ENCODE results near the gene UMPS.
"Not testable (repeated sequence)": the region's sequence is repeated elsewhere in the genome, so short reads cannot be mapped to it uniquely, and the experiment has no call there.

- TF ChIP-seq BHLHE40 (IDR thresholded peaks at IDR 0.05; ENCODE audit: borderline replicate concordance); PKNOX1 (IDR thresholded peaks at IDR 0.05); L3MBTL2 (conservative IDR thresholded peaks at IDR 0.05); FOXA1 (IDR thresholded peaks at IDR 0.05); FOXK2 (IDR thresholded peaks at IDR 0.05); SP1 (IDR thresholded peaks at IDR 0.05); ELF4 (IDR thresholded peaks at IDR 0.05); SUZ12 (IDR thresholded peaks at IDR 0.05); FOXM1 (IDR thresholded peaks at IDR 0.05; ENCODE audit: borderline replicate concordance); CTBP1 (IDR thresholded peaks at IDR 0.05; ENCODE audit: borderline replicate concordance): not testable (repeated sequence)
Observed at GRCh38 chr3:124757926-124758325, 27.7 kb downstream of the UMPS start.

Data from HEK293T (cell line).